Smooth muscle cell of the pulmonary artery (primary cell): ENCODE data around the gene KRTAP6-3. TPM values are rescaled to one million over a fixed set of nuclear protein-coding genes. Genes with fewer than 3 reads are reported as not detected.

Experiments used
- total RNA-seq: library from RNA; depleted of rRNA; stranded (reverse); fragments of >200 nt; gene quantifications from 2 replicates; pipeline ENCODE4 v1.2.3, GENCODE V29; 2014

Gene KRTAP6-3
- not detected in 2 replicates for total RNA-seq

GRCh38 chr21:30592140-30592539 lies at the start of gene KRTAP6-3:
KRTAP6-3 (plus strand) TSS chr21:30592440; CDS start chr21:30592446, 6 bp downstream.

GRCh38 chr21:30561264-30561895 lies 30.9 kb upstream of the KRTAP6-3 start, which contains the start of gene KRTAP19-7:
KRTAP19-7 (minus strand) TSS chr21:30561314; CDS start chr21:30561289, 25 bp downstream.

GRCh38 chr21:30590297-30590696 lies 1.9 kb upstream of the KRTAP6-3 start, which contains the start of gene KRTAP22-2:
KRTAP22-2 (minus strand) TSS chr21:30590397.

GRCh38 chr21:30598802-30599201 lies 6.6 kb downstream of the KRTAP6-3 start, which contains the start of gene KRTAP6-2:
KRTAP6-2 (minus strand) TSS chr21:30598902; CDS start chr21:30598874, 28 bp downstream.

GRCh38 chr21:30600787-30601186 lies 8.5 kb downstream of the KRTAP6-3 start, which contains the start of gene KRTAP22-1:
KRTAP22-1 (plus strand) TSS chr21:30601087.

GRCh38 chr21:30613836-30614235 lies 21.6 kb downstream of the KRTAP6-3 start, which contains the start of gene KRTAP6-1:
KRTAP6-1 (minus strand) TSS chr21:30613930; CDS start chr21:30613904, 26 bp downstream.

GRCh38 chr21:30616125-30616524 lies 23.9 kb downstream of the KRTAP6-3 start, which contains the start of gene KRTAP20-1:
KRTAP20-1 (plus strand) TSS chr21:30616425; CDS start chr21:30616455, 30 bp downstream.

GRCh38 chr21:30620522-30620921 lies 28.3 kb downstream of the KRTAP6-3 start, which contains the start of gene KRTAP20-4:
KRTAP20-4 (plus strand) TSS chr21:30620627.

GRCh38 chr21:30634906-30635305 lies 42.7 kb downstream of the KRTAP6-3 start, which contains the start of gene KRTAP20-2:
KRTAP20-2 (plus strand) TSS chr21:30635206; CDS start chr21:30635264, 58 bp downstream.

GRCh38 chr21:30642564-30642963 lies 50.3 kb downstream of the KRTAP6-3 start, which contains the start of gene KRTAP20-3:
KRTAP20-3 (plus strand) TSS chr21:30642864.

Other genes with a start within 250 kb of the KRTAP6-3 start
- not detected in 2 replicates for gene KRTAP23-1, start 243.8 kb upstream of the KRTAP6-3 start, total RNA-seq
- gene KRTAP13-2, start 220.2 kb upstream of the KRTAP6-3 start, total RNA-seq, result not detected in 2 replicates
- not detected in 2 replicates for gene KRTAP13-1, start 196.4 kb upstream of the KRTAP6-3 start, total RNA-seq
- not detected in 2 replicates for gene KRTAP13-3, start 166.5 kb upstream of the KRTAP6-3 start, total RNA-seq
- gene KRTAP13-4, start 162.2 kb upstream of the KRTAP6-3 start, total RNA-seq, result not detected in 2 replicates
- not detected in 2 replicates for gene KRTAP15-1, start 152.2 kb upstream of the KRTAP6-3 start, total RNA-seq
- not detected in 2 replicates for gene KRTAP19-1, start 112.1 kb upstream of the KRTAP6-3 start, total RNA-seq
- not detected in 2 replicates for gene KRTAP19-2, start 105.0 kb upstream of the KRTAP6-3 start, total RNA-seq
- gene KRTAP19-3, start 100.4 kb upstream of the KRTAP6-3 start, total RNA-seq, result not detected in 2 replicates
- gene KRTAP19-4, start 95.3 kb upstream of the KRTAP6-3 start, total RNA-seq, result not detected in 2 replicates
- not detected in 2 replicates for gene KRTAP19-5, start 90.3 kb upstream of the KRTAP6-3 start, total RNA-seq
- not detected in 2 replicates for gene KRTAP19-6, start 50.6 kb upstream of the KRTAP6-3 start, total RNA-seq
- gene KRTAP19-7, start 31.1 kb upstream of the KRTAP6-3 start, total RNA-seq, result not detected in 2 replicates
- gene KRTAP22-2, start 2.0 kb upstream of the KRTAP6-3 start, total RNA-seq, result not detected in 2 replicates
- gene KRTAP6-2, start 6.5 kb downstream of the KRTAP6-3 start, total RNA-seq, result not detected in 2 replicates
- not detected in 2 replicates for gene KRTAP22-1, start 8.6 kb downstream of the KRTAP6-3 start, total RNA-seq
- gene KRTAP6-1, start 21.5 kb downstream of the KRTAP6-3 start, total RNA-seq, result not detected in 2 replicates
- gene KRTAP20-1, start 24.0 kb downstream of the KRTAP6-3 start, total RNA-seq, result not detected in 2 replicates
- gene KRTAP20-4, start 28.2 kb downstream of the KRTAP6-3 start, total RNA-seq, result not detected in 2 replicates
- gene KRTAP20-2, start 42.8 kb downstream of the KRTAP6-3 start, total RNA-seq, result not detected in 2 replicates
- gene KRTAP20-3, start 50.4 kb downstream of the KRTAP6-3 start, total RNA-seq, result not detected in 2 replicates
- not detected in 2 replicates for gene KRTAP21-3, start 126.3 kb downstream of the KRTAP6-3 start, total RNA-seq
- gene KRTAP21-2, start 154.8 kb downstream of the KRTAP6-3 start, total RNA-seq, result not detected in 2 replicates
- not detected in 2 replicates for gene KRTAP21-1, start 163.0 kb downstream of the KRTAP6-3 start, total RNA-seq
- not detected in 2 replicates for gene KRTAP8-1, start 220.8 kb downstream of the KRTAP6-3 start, total RNA-seq
- gene KRTAP7-1, start 237.3 kb downstream of the KRTAP6-3 start, total RNA-seq, result not detected in 2 replicates